SK-N-SH (cell line): ENCODE data around the gene TUBGCP6. TPM values are rescaled to one million over a fixed set of nuclear protein-coding genes. Genes with fewer than 3 reads are reported as not detected.

Experiments
- CTCF ChIA-PET: fragments of 300-600, 350-600 bp; formaldehyde crosslinking; extraction: SDS; loops from one replicate; lab custom pipeline; 2021; lab: Yijun Ruan, JAX
- POLR2A ChIA-PET: fragments of 350-600 bp; sonication (Branson Sonifier 250); formaldehyde crosslinking; extraction: SDS; loops from one replicate; lab custom pipeline; 2020; ENCODE audit warnings: antibody characterized with exemption, inconsistent platforms; lab: Yijun Ruan, JAX
- DNase-seq: peaks from one replicate; pipeline ENCODE4 v3.0.0; 2012
- H2AFZ ChIP-seq: fragments of 200-600 bp; sonication (generic); 2 replicates; pipeline ENCODE4 v1.8.1; 2016; ENCODE audit warnings: antibody characterized with exemption, mild to moderate bottlenecking, low read depth
- H3F3A ChIP-seq: fragments of 200-600 bp; sonication (generic); replicated peaks from 2 replicates; pipeline ENCODE3; 2016; ENCODE audit warnings: antibody characterized with exemption, mild to moderate bottlenecking; ENCODE audit not compliant: insufficient read depth
- H3K27ac ChIP-seq, 2 experiments: fragments of 200-500 bp in 1 of 2; fragments of 200-600 bp in 1 of 2; sonication (Bioruptor generic) in 1 of 2; sonication (generic), shearing (Covaris generic) in 1 of 2; 2 replicates each; pipeline versions ENCODE4 v1.5.1 to v1.6.1; 2014 to 2016; ENCODE audit warnings: low read depth in 2 of 2, inconsistent platforms in 1 of 2, low read length in 1 of 2, mild to moderate bottlenecking in 1 of 2, mixed read lengths in 1 of 2
- H3K27me3 ChIP-seq: fragments of 200-600 bp; sonication (generic), shearing (Covaris generic); 2 replicates; pipeline ENCODE4 v1.6.1; 2016; ENCODE audit warnings: mixed run types; ENCODE audit not compliant: insufficient read depth
- H3K36me3 ChIP-seq, 2 experiments: fragments of 200-500 bp in 1 of 2; fragments of 200-600 bp in 1 of 2; sonication (Bioruptor generic) in 1 of 2; sonication (generic) in 1 of 2; replicated peaks in 1 of 2; 2 replicates each; pipeline versions ENCODE3 to v1.5.1; 2014 to 2016; ENCODE audit warnings: low read length in 1 of 2, mild to moderate bottlenecking in 1 of 2; ENCODE audit not compliant: insufficient read depth in 2 of 2, control insufficient read depth in 1 of 2
- H3K4me1 ChIP-seq, 2 experiments: fragments of 200-500 bp in 1 of 2; fragments of 200-600 bp in 1 of 2; sonication (Bioruptor generic) in 1 of 2; sonication (generic), shearing (Covaris generic) in 1 of 2; 2 replicates each; pipeline versions ENCODE4 v1.5.1 to v1.6.1; 2014 to 2016; ENCODE audit warnings: low read depth in 1 of 2, low read length in 1 of 2, mixed run types in 1 of 2; ENCODE audit not compliant: insufficient read depth in 2 of 2, control insufficient read depth in 1 of 2
- H3K4me2 ChIP-seq: fragments of 200-600 bp; sonication (generic), shearing (Covaris generic); 2 replicates; pipeline ENCODE4 v1.6.1; 2017; ENCODE audit warnings: mixed run types
- H3K4me3 ChIP-seq, 2 experiments: fragments of 200-500 bp in 1 of 2; fragments of 200-600 bp in 1 of 2; sonication (Bioruptor generic) in 1 of 2; sonication (generic), shearing (Covaris generic) in 1 of 2; 2 replicates each; pipeline versions ENCODE4 v1.5.1 to v1.8.1; 2014 to 2016; ENCODE audit warnings: low read depth in 2 of 2, inconsistent platforms in 1 of 2, low read length in 1 of 2, mild to moderate bottlenecking in 1 of 2, mixed read lengths in 1 of 2, moderate library complexity in 1 of 2
- H3K79me2 ChIP-seq: fragments of 200-600 bp; sonication (generic); 2 replicates; pipeline ENCODE4 v1.8.1; 2017; ENCODE audit warnings: mild to moderate bottlenecking; ENCODE audit not compliant: insufficient read depth
- H3K9ac ChIP-seq: fragments of 200-600 bp; sonication (generic); 2 replicates; pipeline ENCODE4 v1.6.1; 2017; ENCODE audit warnings: mixed run types
- H3K9me2 ChIP-seq: fragments of 200-600 bp; sonication (generic); 2 replicates; pipeline ENCODE4 v1.6.1; 2017; ENCODE audit warnings: mixed run types
- H3K9me3 ChIP-seq: fragments of 200-600 bp; sonication (generic); 2 replicates; pipeline ENCODE4 v1.6.1; 2017; ENCODE audit warnings: mixed run types, mild to moderate bottlenecking, moderate library complexity
- H4K20me1 ChIP-seq: fragments of 200-600 bp; sonication (generic); 2 replicates; pipeline ENCODE4 v1.6.1; 2017; ENCODE audit warnings: mild to moderate bottlenecking, mixed run types; ENCODE audit not compliant: insufficient read depth
- CHD2 ChIP-seq: fragments of 150-350 bp; IDR thresholded peaks from 2 replicates; pipeline ENCODE4 v1.6.1; 2018; ENCODE audit warnings: low read length; ENCODE audit not compliant: partially characterized antibody
- CTCF ChIP-seq: fragments of 200-600 bp; sonication (generic); IDR thresholded peaks from 2 replicates; pipeline ENCODE4 v1.6.1; 2017; ENCODE audit warnings: antibody characterized with exemption, mild to moderate bottlenecking, moderate library complexity
- ELF1 ChIP-seq: IDR thresholded peaks from 2 replicates; pipeline ENCODE4 v1.4.0; 2012
- FOXJ3 ChIP-seq: sonication (generic); formaldehyde crosslinking; IDR thresholded peaks from 2 replicates; pipeline ENCODE4 v1.5.1; 2020; ENCODE audit warnings: mild to moderate bottlenecking, missing genetic modification reagents
- FOXM1 ChIP-seq: IDR thresholded peaks from 2 replicates; pipeline ENCODE4 v1.4.0; 2012; ENCODE audit warnings: low read depth, mild to moderate bottlenecking
- GATA2 ChIP-seq: sonication (generic); formaldehyde crosslinking; IDR thresholded peaks from 2 replicates; pipeline ENCODE4 v1.5.0; 2020; ENCODE audit warnings: mild to moderate bottlenecking, missing genetic modification reagents
- JUND ChIP-seq: IDR thresholded peaks from 2 replicates; pipeline ENCODE4 v1.4.0; 2012
- MXI1 ChIP-seq: IDR thresholded peaks from 2 replicates; pipeline ENCODE4 v1.6.1; 2012; ENCODE audit warnings: mild to moderate bottlenecking, low read depth, low read length, improper control_type of control experiment
- NFIC ChIP-seq: IDR thresholded peaks from 2 replicates; pipeline ENCODE4 v1.4.0; 2012; ENCODE audit warnings: borderline replicate concordance
- NRF1 ChIP-seq: IDR thresholded peaks from 2 replicates; pipeline ENCODE4 v1.6.1; 2012; ENCODE audit warnings: low read depth, mild to moderate bottlenecking, low read length
- PBX3 ChIP-seq: IDR thresholded peaks from 2 replicates; pipeline ENCODE4; 2012
- POLR2AphosphoS5 ChIP-seq: IDR thresholded peaks from 2 replicates; pipeline ENCODE4 v1.6.1; 2012; ENCODE audit warnings: low read depth, low read length
- RAD21 ChIP-seq: IDR thresholded peaks from 2 replicates; pipeline ENCODE4 v1.6.1; 2012; ENCODE audit warnings: mild to moderate bottlenecking, low read length
- RCOR1 ChIP-seq: fragments of 150-350 bp; IDR thresholded peaks from 2 replicates; pipeline ENCODE4 v1.6.1; 2017; ENCODE audit warnings: antibody characterized with exemption, low read length
- SIN3A ChIP-seq: IDR thresholded peaks from 2 replicates; pipeline ENCODE4 v1.6.1; 2012; ENCODE audit warnings: low read depth, mild to moderate bottlenecking, low read length, moderate library complexity, borderline replicate concordance
- TAF1 ChIP-seq: IDR thresholded peaks from 2 replicates; pipeline ENCODE4 v1.6.1; 2012; ENCODE audit warnings: low read depth, mild to moderate bottlenecking, low read length, moderate library complexity, borderline replicate concordance
- TCF12 ChIP-seq: IDR thresholded peaks from 2 replicates; pipeline ENCODE4 v1.4.0; 2012
- TEAD4 ChIP-seq: IDR thresholded peaks from 2 replicates; pipeline ENCODE4 v1.4.0; 2012; ENCODE audit warnings: mild to moderate bottlenecking, borderline replicate concordance; ENCODE audit not compliant: insufficient read depth
- YY1 ChIP-seq: IDR thresholded peaks from 2 replicates; pipeline ENCODE4 v1.4.0; 2012; ENCODE audit warnings: low read depth, mild to moderate bottlenecking
- WGBS: methylation state at CpG from one replicate; pipeline ENCODE4 v1.1.6; 2017; ENCODE audit warnings: low lambda C conversion rate; 5-methylcytosine and 5-hydroxymethylcytosine counted together
- polyA plus RNA-seq, 3 experiments: library from polyadenylated mRNA; depleted of rRNA; stranded (reverse); fragments of >200 nt; gene quantifications; 2 replicates each; pipeline ENCODE4 v1.2.3, GENCODE V29; 2012
- TF ChIP-seq, protein P1 (sequence below): IDR thresholded peaks from 2 replicates; pipeline ENCODE4 v1.4.0; 2012; ENCODE audit warnings: low read depth
- TF ChIP-seq, protein P2 (sequence below): fragments of 150-350 bp; IDR thresholded peaks from 2 replicates; pipeline ENCODE4 v1.6.1; 2017; ENCODE audit warnings: antibody characterized with exemption, low read length, low read depth, borderline replicate concordance

TUBGCP6 gene
- polyA plus RNA-seq, 1 of the 3 experiments (the other 2 are of a cell fraction), result 40.4 TPM

DNA sequence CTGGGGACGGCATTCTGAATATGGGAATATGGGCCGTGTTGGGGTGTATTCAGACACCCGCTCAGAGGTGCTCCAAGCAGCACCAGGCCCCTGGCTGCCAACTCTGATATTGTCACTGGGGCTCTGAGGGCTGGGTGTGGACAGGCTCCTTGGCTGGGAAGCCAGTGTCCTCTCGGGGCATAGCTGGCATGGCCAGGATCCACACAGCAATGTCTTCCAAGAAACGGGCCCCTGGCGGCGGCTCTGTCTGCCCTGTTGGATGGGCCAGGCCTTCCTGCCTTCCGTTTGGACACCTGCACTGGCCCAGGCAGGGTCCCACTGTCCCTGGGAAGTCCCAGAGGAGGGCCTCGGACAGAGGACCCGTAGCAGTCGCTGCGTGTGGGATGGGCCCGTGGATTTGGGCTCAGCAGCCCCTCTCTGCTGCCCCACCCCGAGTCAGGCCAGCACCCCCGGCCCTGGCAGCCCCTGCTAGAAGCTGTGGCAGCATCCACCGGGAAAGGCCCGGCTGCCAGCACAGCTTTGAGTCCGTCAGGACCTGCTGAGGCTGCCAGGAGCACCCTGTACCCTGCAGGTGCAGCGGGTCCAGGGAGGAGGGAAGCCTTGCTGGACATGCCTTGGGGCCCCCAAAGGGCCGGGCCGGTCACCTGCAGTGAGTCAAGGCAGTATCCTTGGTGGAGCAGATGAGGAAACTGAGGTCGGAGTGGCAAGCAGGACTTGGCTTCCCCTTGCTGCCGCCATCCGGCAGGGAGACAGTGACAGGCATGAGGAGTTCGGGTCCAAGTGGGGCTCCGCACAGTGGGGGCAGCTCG is 70.2 kb downstream of the TUBGCP6 start:
- TF ChIP-seq RAD21, result no peak
- no peak for TF ChIP-seq NFIC
- TF ChIP-seq, protein P1, sequence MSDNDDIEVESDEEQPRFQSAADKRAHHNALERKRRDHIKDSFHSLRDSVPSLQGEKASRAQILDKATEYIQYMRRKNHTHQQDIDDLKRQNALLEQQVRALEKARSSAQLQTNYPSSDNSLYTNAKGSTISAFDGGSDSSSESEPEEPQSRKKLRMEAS, result no peak
- TF ChIP-seq PBX3, result no peak
- TF ChIP-seq CHD2, result no peak
- no peak for TF ChIP-seq FOXM1
- TF ChIP-seq YY1, result no peak
- TF ChIP-seq POLR2AphosphoS5, result no peak
- TF ChIP-seq GATA2 (CRISPR knock-in tag), result no peak
- Histone ChIP-seq H3F3A (no peaks in the 10 kb centered on the region), H4K20me1 (no peaks in the 10 kb centered on the region), H3K27ac (no peak overlapping the region), H3K36me3 (no peaks in the 10 kb centered on the region), H3K4me1 (peaks cover 0 to 3% of the 10 kb centered on the region in 2 experiments; a peak in 1 of 4 replicates), H3K4me3 (no peak overlapping the region), H2AFZ (no peak overlapping the region), H3K79me2 (no peaks in the 10 kb centered on the region), H3K9me3 (no peaks in the 10 kb centered on the region), H3K4me2 (no peak overlapping the region), H3K27me3 (no peaks in the 10 kb centered on the region), H3K9ac (no peak overlapping the region), H3K9me2 (no peaks in the 10 kb centered on the region)
- POLR2A ChIA-PET, result no interaction called here
- DNase-seq, result no peak
- CTCF ChIA-PET, result interaction anchor here (1.7 kb wide), 1 partner anchor 17 kb away, joined by 5 read pairs; no protein-coding TSS in a partner anchor
- 73% methylated on average over 2 of the region's 27 CpGs for WGBS

- CTCF ChIA-PET, result interaction anchor here (0.8 kb wide), 1 partner anchor 10 kb away, joined by 3 read pairs; no protein-coding TSS in a partner anchor
- H3K9me3 ChIP-seq, result no peaks in the 10 kb centered on the region
Measured at GRCh38 chr22:50173983-50174355, 70.9 kb downstream of the TUBGCP6 start.

More at GRCh38 chr22:50173983-50174355, 70.9 kb downstream of the TUBGCP6 start:
- H3K9ac ChIP-seq, result no peak overlapping the region
- H3K4me1 ChIP-seq, result peaks cover 0 to 3% of the 10 kb centered on the region in 2 experiments; a peak in 1 of 4 replicates
- no peak overlapping the region for H2AFZ ChIP-seq
- no peaks in the 10 kb centered on the region for H3K27me3 ChIP-seq
- TF ChIP-seq GATA2 (CRISPR knock-in tag) (no peak), ELF1 (no peak), NFIC (no peak), TCF12 (no peak), YY1 (no peak), POLR2AphosphoS5 (no peak), TEAD4 (no peak), MXI1 (no peak), FOXJ3 (CRISPR knock-in tag) (no peak), TAF1 (no peak), RCOR1 (no peak), JUND (no peak), SIN3A (no peak), CTCF (no peak), NRF1 (no peak)
- TF ChIP-seq, protein P2, sequence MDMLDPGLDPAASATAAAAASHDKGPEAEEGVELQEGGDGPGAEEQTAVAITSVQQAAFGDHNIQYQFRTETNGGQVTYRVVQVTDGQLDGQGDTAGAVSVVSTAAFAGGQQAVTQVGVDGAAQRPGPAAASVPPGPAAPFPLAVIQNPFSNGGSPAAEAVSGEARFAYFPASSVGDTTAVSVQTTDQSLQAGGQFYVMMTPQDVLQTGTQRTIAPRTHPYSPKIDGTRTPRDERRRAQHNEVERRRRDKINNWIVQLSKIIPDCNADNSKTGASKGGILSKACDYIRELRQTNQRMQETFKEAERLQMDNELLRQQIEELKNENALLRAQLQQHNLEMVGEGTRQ, result no peak
- WGBS, result 100% methylated on average over 2 of the region's 6 CpGs
- POLR2A ChIA-PET, result no interaction called here
- H4K20me1 ChIP-seq, result no peaks in the 10 kb centered on the region
- DNase-seq, result no peak
- H3K4me3 ChIP-seq, result no peak overlapping the region
- no peaks in the 10 kb centered on the region for H3F3A ChIP-seq
- no peak overlapping the region for H3K4me2 ChIP-seq
- H3K79me2 ChIP-seq, result no peaks in the 10 kb centered on the region
- no peaks in the 10 kb centered on the region for H3K9me2 ChIP-seq
- H3K27ac ChIP-seq, result no peak overlapping the region
- no peaks in the 10 kb centered on the region for H3K36me3 ChIP-seq
